Coronary artery (tissue), 2 donors: Measurements from ENCODE around the gene FRYL.

Experiments
- DNase-seq: peaks from one replicate; pipeline ENCODE4 v3.0.0-alpha.2; 2017; ENCODE audit warnings: low spot score
- H3K27ac ChIP-seq, 2 donors: fragments of 200-600 bp; sonication (generic); one replicate each; pipeline ENCODE4 v1.5.1; 2016 to 2019
- H3K4me3 ChIP-seq: fragments of 200-600 bp; sonication (generic); 2 replicates; pipeline ENCODE4 v1.5.1; 2016; ENCODE audit warnings: mild to moderate bottlenecking, moderate library complexity
- TF ChIP-seq, protein P1 (sequence below): fragments of 200-600 bp; sonication (generic); IDR thresholded peaks from one replicate; pipeline ENCODE4 v1.5.1; 2019; ENCODE audit warnings: antibody characterized with exemption

FRYL gene

DNA sequence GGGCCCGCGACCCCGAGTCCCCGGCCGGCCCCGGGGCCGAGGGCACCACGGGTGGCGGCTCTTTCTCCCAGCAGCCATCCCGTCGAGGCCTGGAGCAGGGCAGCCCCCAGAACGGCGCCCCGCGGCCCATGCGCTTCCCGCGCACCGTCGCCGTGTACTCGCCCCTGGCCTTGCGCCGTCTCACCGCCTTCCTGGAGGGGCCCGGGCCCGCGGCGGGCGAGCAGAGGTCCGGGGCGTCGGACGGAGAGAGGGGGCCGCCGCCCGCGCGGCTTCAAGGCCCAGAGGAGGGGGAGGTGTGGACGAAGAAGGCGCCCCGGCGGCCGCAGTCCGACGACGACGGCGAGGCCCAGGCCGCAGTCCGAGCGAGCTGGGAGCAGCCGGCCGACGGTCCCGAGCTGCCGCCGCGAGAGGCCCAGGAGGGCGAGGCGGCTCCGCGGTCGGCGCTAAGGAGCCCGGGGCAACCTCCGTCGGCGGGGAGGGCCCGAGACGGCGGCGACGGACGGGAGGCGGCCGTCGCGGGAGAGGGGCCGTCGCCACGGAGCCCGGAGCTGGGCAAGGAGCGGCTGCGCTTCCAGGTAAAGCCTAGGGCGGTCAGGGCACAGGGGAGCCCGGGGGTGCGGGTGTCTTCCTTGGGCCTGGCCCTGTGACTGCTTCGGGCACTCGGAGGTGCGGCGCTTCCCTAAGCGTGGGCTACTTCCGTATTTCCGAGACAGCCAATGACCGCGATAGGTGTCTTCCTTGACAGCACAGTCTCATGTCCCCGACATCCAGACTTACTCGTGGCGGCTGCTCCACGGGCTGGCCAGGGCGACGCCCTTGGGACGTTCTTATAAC lies 289.2 kb downstream of the FRYL start:
- TF ChIP-seq, protein P1, sequence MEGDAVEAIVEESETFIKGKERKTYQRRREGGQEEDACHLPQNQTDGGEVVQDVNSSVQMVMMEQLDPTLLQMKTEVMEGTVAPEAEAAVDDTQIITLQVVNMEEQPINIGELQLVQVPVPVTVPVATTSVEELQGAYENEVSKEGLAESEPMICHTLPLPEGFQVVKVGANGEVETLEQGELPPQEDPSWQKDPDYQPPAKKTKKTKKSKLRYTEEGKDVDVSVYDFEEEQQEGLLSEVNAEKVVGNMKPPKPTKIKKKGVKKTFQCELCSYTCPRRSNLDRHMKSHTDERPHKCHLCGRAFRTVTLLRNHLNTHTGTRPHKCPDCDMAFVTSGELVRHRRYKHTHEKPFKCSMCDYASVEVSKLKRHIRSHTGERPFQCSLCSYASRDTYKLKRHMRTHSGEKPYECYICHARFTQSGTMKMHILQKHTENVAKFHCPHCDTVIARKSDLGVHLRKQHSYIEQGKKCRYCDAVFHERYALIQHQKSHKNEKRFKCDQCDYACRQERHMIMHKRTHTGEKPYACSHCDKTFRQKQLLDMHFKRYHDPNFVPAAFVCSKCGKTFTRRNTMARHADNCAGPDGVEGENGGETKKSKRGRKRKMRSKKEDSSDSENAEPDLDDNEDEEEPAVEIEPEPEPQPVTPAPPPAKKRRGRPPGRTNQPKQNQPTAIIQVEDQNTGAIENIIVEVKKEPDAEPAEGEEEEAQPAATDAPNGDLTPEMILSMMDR, result no peak
- no peak for DNase-seq
- Histone ChIP-seq H3K4me3 (peak overlapping the region; percentile 72), H3K27ac (no peak overlapping the region)

DNA sequence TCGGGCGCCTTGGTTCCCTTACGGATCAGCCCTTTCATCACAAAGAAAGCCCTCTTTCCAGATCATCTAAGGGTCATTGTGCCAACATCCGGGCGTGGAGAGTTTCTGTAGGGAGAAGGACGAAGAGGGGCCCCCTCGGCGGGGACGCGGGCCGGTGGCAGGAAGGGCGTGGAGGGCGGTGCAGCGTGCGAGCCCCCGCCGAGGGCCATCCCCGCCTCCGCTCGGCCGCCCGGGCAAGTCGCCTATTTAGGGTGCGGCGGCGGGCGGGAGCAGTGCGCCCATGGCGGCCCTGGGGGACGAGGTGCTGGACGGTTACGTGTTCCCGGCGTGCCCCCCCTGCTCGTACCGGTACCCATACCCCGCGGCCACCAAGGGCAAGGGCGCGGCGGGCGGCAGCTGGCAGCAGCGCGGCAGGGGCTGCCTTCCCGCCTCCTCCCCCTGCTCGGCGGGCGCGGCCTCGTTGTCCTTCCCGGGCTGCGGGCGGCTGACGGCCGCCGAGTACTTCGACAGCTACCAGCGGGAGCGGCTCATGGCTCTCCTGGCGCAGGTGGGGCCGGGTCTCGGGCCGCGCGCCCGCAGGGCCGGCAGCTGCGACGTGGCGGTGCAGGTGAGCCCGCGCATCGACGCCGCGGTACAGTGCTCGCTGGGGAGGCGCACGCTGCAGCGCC lies 289.9 kb downstream of the FRYL start, which contains the start of gene ZAR1:
Gene ZAR1, plus strand, starts transcription at position 241 of the 668 bp plus-strand sequence. Its CDS starts 40 bp downstream, at position 281.
- DNase-seq, result no peak
- TF ChIP-seq, protein P1, result no peak
- Histone ChIP-seq H3K4me3 (peak within 1 kb of the TSS; percentile 72), H3K27ac (no peak within 1 kb of the TSS)

DNA sequence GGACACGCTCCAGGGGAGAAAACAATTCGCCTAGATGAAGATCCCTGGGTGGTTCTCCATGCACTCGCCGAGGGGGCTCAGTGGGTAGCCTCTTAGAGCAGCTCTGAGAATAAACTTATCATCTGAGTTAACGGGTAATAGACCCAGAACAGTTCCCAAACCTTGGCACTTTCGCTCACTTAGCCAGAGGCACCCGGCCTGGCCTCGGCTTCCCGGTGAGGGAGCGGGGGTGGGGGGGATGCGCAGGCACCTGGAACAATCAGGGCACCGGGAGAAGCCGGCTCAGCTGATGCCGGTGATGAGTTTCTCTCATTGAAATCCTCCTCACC lies 290.4 kb downstream of the FRYL start:
- TF ChIP-seq, protein P1, result no peak
- H3K27ac ChIP-seq, result no peak overlapping the region
- DNase-seq, result no peak
- peak overlapping the region; percentile 72 for H3K4me3 ChIP-seq

DNA sequence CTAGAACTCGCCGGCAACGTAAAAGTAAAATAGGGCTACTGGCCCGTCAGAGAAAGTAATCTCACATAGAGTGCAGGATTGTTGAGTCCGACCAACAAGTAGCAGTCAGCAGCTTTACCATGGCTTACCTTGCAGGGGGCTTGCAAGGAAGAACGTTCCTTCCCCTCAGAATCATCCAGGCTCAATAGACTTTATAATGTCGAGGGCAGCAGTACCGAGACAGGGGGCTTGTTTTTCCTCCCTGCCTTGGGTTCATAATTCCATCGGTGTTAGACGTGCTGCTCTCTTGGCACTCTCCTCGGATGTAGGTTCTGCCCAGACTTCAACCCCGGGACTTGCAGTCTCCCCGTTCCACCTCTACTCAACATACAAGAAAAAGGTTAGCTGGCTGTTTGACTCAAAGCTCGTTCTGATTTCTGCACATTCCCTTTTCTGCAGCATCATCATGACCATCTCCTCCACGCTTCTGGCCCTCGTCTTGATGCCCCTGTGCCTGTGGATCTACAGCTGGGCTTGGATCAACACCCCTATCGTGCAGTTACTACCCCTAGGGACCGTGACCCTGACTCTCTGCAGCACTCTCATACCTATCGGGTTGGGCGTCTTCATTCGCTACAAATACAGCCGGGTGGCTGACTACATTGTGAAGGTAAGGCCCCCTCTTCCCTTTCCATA lies 295.4 kb downstream of the FRYL start:
- no peak for DNase-seq
- Histone ChIP-seq H3K27ac (no peak overlapping the region), H3K4me3 (peak overlapping the region; percentile 72)
- TF ChIP-seq, protein P1, result no peak

DNA sequence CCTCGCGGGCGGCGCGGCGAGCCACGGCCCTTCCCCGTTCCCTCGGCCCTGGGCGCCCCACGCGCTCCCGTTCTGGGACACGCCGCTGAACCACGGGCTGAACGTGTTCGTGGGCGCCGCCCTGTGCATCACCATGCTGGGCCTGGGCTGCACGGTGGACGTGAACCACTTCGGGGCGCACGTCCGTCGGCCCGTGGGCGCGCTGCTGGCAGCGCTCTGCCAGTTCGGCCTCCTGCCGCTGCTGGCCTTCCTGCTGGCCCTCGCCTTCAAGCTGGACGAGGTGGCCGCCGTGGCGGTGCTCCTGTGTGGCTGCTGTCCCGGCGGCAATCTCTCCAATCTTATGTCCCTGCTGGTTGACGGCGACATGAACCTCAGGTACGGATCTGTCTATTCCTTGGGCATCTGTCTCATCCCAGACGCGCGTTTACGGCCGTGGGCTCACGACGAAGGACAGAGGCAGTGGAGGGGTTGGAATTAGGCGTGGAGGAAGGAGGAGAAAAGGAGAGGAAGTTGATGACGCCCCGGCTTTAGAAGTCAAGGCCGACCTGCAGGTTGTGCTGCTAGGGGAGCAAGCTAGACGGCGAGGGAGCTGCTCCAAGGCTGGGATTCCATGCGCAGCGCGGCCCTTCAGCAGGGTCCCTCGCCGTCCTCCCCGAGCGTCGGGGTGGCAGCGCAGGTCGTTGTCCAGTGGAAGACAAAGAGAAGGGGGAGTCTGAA lies 296.1 kb downstream of the FRYL start:
- no peak for DNase-seq
- H3K27ac ChIP-seq, result no peak overlapping the region
- TF ChIP-seq, protein P1, result no peak
- peak overlapping the region; percentile 72 for H3K4me3 ChIP-seq

DNA sequence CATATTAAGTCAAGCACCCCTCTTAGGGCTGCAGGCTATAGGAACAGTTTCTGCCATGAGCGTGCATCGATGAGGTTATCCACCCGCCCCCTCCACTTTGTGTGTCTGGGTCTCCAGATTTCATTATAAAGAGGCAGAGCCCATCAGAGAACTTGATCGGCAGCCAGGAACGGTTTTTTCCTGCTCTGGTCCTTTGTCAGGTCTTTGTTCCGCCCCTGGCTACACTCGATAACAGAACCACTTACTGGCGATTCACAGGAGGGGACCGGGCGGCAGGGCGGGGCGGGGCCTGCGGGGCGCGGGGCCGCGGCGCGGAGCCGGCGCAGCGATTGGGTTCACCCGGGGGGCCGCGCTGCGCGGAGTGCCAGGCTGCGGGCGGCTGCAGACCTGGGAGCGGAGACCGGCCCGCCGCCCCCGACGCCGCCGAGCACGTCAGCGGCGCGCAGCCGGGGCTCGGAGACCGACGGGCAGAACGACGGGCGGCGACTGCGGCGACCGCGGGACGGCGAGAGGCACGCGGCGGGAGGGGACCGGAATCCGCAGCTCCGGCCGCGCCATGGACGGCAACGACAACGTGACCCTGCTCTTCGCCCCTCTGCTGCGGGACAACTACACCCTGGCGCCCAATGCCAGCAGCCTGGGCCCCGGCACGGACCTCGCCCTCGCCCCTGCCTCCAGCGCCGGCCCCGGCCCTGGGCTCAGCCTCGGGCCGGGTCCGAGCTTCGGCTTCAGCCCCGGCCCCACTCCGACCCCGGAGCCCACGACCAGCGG lies 296.9 kb downstream of the FRYL start, which contains the start of gene SLC10A4:
Gene SLC10A4, plus strand, starts transcription at position 338 of the 771 bp plus-strand sequence. Its CDS starts 219 bp downstream, at position 557.
- TF ChIP-seq, protein P1, result no peak
- DNase-seq, result no peak
- Histone ChIP-seq H3K4me3 (peak within 1 kb of the TSS; percentile 72), H3K27ac (no peak within 1 kb of the TSS)
